HG03280 (cell line): ENCODE data around the gene STRA6.

Experiments used
- ATAC-seq: cut with Tn5 transposase; IDR thresholded peaks from one replicate; pipeline ENCODE4 v1.9.1; 2021; ENCODE audit warnings: mild to moderate bottlenecking, moderate library complexity; ENCODE audit not compliant: unreplicated experiment

Gene STRA6

DNA sequence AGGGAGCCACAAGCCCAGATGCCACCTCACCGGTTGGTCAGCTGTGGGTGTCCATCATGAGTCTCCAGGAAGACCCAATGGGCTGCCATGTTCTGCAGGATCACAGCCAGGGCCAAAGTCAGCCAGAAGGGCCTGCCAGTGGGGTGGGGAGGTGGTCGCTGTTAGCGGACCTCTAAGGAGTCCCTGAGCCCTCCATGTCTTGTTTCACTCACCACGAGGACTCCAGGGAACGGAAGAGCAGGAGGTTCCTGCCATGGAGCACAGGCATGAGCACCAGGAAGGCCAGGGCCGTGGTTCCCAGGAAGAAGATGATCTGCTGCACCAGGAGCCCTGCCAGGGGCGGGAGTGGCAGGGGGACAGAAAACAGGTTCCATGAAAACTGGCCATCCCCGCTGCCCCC, 20.5 kb downstream of the STRA6 start:
- no peak for ATAC-seq

DNA sequence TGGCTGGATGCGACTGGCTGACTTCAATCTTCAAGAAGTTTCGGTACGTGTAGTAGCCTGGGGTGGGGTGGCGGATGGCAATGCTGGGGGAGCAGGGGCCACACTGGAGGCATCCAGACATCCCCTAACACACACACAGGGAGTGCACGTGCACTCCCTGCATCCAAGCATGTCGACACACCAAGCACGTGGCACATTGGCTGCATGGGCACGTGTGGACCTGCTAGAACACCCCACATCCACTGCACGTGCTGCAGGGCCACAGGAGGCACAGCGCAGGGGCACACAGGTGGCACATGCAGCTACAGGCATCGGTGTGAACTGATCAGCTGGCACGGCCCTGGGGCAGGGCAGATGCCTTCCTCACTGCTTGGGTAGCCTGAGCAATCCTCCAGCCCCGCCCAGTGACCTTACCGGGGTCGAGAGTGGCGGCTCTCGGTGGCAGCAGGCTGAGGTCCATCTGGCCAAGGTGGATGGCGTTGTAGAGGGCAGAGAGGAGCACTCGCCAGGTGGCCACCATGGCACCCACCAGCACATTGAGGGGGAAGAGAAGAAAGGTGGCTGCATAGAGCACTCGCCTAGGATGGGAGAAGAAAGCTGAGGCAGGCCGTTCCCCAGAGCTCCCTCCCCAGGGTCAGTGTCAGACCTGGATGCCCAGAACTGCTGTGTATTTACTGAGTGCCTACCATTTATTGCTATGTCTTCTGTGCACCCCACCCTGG, 21.5 kb downstream of the STRA6 start:
- ATAC-seq = no peak

DNA sequence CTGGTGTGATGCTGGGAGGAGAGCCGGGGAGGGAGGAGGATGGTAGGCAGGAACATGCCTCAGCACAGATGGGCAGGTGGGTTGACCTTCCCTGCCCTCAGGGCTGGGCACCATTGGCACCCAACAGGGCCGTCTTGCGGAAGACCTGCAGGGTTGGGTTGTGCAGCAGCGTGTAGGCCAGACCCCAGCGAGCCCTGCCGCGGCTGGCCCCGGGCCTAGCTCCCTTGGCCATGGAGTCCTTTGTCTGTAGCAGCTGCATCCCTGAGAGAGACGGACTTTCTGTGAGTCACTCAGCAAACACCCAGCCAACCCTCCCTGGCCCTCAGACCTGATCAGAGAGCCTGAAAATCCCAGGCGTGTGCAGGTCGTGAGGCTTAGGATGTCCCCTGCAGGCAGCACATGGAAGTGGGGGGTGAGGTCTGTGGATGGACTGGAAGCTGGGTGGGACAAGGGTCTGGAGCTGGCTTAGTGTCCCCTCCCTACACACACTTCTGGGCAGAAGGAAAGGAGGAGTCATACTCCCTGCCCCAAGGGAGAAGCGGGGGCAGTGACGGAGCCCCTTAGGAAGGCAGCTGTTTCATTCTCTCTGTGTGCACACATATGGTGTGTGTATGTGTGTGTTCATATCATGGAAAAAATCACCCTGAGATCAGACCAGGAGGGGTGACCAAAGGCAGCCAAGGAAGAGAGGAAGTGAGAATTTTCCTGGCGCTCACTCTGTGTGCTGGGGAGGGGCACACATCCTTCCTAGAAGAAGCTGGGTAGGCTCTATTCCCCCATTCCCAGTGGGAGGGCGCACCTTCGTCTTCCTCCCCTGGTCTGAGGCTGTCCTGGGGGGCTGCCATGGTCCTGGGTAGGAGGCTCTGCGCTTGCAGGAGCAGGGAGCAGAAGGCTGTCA, 22.4 kb downstream of the STRA6 start:
- ATAC-seq = no peak

DNA sequence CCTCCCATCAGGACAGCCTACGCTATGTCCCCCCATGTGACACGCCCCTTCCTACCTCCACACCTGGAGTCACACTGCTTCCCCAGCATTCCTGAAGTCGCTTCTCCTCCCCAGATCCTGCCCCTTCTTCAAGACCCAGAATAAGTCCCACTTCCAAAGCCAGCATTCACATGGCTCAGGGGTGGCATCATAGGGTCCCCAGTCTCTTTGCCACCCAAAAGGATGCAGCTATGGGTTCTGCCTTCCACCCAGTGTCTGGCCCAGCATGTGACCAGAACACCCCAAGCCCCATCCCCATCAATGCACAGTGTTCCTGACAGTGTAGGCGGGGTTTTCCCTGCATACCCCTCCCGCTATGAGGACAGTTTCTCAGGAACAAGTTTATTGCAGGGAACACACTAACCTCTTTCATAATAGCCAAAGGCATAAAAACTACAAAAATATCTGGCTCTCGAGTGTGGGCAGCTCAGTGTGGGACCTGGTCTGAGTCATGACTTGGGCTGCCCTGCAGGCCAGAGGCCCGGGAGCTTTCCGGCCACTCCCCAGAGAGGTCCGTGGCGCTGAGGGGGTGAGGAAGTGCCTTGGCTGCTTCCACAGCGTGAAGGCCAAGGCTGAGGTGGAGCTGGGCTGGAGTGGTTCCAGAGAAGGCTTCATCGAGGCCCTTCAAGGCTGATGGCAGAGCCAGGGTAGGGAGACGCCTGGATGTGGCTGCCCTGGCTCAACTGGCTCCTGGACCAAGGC, 23.3 kb downstream of the STRA6 start:
- no peak for ATAC-seq

DNA sequence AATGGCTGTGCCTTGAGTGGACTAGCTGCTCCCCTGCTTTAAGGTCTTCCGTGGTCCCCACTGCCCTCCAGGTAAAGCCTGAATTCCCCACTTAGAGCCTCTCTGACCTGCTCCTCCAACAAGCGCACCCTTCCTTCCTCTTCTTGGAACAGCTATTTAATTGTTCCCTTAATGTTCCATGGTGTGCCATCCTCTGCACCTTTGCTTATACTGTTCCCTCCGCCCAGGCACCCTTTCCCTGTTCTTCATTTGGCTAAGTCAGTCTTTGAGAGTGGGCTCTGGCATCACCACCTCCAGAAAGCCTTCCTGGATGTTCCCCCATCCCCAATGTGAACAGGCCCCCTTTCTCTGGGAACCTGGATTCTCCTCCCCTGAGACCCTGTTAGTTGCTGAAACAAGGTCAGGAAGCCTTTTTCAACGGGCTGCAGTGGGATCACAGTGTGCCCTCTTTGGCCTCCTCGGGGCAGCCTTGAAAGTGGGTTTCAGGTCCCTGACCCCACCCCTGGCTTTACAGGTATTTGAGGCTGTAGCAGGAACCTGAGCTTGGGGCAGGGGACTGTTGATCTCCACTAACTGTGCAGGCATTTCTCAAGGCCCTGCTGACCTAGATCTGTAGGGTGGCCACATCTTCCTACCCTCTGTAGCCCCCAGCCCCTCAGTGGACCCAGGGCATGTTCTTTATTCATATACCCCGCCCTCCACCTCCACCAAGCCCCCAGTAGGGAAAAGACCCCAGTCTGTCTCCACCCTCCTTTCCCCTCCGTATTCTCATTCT, 24.1 kb downstream of the STRA6 start:
- ATAC-seq = no peak

DNA sequence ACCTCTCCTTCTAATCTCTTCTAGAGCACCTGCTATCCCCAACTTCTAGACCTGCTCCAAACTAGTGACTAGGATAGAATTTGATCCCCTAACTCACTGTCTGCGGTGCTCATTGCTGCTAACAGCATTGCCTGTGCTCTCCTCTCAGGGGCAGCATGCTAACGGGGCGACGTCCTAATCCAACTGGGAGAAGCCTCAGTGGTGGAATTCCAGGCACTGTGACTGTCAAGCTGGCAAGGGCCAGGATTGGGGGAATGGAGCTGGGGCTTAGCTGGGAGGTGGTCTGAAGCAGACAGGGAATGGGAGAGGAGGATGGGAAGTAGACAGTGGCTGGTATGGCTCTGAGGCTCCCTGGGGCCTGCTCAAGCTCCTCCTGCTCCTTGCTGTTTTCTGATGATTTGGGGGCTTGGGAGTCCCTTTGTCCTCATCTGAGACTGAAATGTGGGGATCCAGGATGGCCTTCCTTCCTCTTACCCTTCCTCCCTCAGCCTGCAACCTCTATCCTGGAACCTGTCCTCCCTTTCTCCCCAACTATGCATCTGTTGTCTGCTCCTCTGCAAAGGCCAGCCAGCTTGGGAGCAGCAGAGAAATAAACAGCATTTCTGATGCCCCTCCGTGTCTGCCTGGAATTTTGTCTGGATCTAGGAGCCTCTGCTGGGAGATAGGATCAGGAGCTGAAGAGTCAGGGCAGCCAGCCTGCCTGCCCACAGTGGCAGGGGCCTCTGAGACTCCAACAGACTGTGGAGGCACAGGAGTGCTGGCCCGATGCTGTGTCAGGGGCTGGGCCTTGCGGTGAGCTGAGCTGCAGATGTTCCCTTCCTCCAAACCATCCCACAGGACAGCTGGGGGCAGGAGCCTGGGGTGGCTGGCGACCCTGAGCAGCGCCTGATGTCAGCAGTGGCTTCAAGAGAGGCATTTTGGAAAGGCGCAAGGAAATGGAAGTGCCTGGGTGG, 26.0 kb downstream of the STRA6 start:
- ATAC-seq = no peak

DNA sequence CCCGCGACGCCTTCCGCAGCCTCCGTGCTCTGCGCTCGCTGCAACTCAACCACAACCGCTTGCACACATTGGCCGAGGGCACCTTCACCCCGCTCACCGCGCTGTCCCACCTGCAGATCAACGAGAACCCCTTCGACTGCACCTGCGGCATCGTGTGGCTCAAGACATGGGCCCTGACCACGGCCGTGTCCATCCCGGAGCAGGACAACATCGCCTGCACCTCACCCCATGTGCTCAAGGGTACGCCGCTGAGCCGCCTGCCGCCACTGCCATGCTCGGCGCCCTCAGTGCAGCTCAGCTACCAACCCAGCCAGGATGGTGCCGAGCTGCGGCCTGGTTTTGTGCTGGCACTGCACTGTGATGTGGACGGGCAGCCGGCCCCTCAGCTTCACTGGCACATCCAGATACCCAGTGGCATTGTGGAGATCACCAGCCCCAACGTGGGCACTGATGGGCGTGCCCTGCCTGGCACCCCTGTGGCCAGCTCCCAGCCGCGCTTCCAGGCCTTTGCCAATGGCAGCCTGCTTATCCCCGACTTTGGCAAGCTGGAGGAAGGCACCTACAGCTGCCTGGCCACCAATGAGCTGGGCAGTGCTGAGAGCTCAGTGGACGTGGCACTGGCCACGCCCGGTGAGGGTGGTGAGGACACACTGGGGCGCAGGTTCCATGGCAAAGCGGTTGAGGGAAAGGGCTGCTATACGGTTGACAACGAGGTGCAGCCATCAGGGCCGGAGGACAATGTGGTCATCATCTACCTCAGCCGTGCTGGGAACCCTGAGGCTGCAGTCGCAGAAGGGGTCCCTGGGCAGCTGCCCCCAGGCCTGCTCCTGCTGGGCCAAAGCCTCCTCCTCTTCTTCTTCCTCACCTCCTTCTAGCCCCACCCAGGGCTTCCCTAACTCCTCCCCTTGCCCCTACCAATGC, 27.1 kb downstream of the STRA6 start:
- no peak for ATAC-seq

DNA sequence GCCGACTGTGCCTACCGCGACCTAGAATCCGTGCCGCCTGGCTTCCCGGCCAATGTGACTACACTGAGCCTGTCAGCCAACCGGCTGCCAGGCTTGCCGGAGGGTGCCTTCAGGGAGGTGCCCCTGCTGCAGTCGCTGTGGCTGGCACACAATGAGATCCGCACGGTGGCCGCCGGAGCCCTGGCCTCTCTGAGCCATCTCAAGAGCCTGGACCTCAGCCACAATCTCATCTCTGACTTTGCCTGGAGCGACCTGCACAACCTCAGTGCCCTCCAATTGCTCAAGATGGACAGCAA, 27.7 kb downstream of the STRA6 start:
- ATAC-seq = no peak

DNA sequence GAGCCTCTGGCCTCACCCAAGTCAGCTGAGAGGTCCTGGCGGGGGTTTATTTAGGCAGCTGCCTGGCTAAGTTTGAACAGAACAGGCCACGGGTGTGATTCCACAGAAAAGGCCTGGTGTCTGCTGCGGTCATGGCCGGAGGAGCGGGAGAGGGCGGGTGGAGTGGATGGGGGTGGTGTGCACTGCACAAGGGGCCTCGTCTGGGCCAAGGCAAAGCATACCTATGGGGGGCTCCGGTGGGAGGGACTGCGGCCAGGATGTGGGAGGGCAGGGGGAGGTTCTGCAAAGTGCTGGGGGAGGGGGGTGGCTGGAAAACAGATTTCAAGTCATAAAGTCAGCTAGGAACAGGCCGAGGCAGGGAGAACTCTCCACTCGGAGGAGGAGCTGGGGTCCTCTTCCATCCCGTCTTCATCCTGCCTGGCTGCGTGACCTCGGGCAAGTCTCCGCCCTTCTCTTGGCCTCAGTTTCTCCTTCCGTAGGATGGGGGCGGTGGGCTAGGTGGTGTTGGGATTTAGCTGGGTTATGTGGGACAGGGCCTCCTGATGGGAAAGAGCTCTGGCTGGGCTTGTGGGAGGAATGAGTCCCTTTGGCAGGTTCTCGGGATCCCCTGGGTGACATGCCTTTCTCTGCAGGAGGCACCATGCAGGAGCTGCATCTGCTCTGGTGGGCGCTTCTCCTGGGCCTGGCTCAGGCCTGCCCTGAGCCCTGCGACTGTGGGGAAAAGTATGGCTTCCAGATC, 28.2 kb downstream of the STRA6 start:
- ATAC-seq = no peak

DNA sequence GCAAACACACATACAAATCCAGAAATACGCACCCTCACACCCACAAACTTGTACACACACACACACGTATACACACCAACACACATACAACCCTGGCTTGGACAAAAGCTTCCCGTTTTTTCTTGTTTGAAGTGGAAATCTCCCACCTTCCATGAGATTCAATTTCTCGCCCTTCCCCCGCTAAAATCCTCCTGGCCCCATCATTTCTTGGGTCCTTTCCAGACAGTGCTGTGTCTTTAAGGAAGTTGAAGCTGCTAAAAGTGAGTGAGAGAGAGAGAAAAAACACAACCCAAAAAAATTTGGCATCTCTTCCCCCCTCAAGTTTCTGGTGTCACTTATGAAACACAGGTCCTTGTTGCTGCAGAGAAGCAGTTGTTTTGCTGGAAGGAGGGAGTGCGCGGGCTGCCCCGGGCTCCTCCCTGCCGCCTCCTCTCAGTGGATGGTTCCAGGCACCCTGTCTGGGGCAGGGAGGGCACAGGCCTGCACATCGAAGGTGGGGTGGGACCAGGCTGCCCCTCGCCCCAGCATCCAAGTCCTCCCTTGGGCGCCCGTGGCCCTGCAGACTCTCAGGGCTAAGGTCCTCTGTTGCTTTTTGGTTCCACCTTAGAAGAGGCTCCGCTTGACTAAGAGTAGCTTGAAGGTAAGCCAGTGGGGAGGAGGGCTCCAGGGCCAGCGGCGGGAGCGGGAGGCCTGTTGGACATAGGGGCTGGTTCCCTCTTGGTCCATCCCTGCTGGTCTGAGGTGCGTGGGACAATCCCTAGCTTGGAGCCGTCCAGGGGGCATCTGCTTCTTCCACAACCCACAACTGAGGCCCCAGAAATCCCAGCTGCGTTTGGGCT, 29.0 kb downstream of the STRA6 start, which contains the start of gene ISLR:
Gene ISLR, plus strand, starts transcription at position 331 of the 839 bp plus-strand sequence. CDS start 1,149 bp downstream, outside the sequence.
- ATAC-seq = no peak

DNA sequence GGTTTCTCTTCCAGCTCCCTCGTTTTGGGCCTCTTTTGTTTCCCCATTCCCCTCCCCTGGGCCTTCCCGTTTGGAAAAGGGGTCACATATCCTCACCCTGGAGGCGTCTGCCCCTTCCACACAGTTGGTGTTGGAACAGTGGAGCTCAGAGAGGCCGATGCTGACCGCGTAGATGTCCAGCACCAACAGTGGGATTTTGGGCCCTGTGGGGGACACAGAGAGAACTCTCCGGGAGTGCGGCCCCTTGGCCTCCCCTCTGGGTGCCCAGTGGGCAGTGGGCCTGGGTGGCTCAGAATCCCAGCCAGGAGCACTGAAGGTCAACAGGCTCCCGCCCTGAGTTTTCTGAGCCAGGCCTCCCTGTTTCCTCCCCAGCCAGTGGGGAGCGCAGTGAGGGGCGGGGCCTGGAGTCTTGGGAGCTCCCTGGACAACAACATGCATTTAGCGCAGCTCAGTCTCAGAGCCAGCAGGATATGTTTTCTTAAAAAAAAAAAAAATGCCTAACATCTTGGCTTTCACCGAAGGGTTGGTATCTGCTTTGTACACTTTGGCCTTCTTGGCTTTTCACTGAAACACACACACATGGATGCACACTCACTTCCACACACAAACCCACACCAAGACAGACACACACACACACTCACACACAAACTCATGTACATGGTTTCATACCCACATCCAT, 29.7 kb downstream of the STRA6 start:
- ATAC-seq = no peak

DNA sequence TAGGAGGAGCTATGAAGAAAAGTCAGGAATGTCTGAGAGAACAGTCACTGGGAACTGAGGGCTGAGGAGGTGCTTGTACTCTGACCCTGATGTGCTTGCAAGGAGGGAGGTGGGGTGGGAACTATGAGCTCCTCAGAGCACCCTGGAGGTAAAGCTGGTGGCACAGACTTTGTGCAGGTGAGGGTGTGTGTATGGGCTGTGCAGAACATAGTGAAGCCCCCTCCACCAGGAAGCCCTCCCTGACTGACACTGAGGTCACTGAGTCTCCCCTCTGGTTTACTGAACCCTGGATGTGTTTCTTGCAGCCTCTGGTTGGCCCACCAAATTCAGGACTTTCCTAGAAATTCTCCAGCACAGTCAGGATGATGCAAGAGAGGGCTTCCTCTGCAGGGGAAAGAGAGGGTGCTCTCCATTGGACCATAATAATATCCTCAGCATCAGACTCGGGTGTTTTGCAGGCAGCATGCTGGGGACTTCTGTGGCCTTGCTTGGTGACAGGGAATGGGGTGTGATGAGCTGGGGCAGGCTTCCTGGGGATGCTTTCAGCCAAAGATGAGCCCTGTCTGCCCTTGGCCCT, 30.5 kb downstream of the STRA6 start:
- ATAC-seq = no peak

DNA sequence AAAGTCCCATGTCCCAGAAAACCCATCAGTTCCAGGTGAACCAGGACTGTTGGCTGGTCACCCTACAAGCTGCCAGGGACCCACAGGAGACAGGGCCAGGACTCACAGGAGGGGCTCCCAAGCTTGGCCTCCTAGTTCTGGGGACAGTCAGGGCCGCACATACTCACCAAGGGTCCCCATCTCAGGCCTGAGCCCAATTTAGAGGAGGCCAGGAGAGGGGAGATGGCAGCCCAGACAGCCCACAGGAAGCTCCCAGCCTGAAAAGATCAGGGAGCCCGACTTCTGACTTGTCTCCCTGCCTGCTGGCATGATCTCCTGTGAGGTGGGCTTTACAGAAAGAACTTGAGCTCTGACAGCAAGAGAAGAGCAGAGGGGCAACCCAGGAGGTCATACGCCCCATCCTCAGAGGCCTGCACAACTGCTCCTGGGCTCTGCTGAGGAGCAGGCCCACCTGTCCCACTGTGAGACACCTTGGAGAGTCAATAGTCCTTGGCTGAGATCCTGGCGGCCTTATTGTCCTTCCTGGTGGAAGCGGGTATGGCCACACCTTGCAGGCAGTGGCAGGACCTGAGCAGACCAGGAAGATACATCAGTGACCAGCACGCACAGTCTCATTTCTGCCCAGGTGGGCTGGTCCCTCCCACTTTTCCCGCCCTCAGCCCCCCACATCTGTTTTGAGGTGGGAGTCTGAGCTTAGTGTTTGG, 31.6 kb downstream of the STRA6 start:
- no peak for ATAC-seq

DNA sequence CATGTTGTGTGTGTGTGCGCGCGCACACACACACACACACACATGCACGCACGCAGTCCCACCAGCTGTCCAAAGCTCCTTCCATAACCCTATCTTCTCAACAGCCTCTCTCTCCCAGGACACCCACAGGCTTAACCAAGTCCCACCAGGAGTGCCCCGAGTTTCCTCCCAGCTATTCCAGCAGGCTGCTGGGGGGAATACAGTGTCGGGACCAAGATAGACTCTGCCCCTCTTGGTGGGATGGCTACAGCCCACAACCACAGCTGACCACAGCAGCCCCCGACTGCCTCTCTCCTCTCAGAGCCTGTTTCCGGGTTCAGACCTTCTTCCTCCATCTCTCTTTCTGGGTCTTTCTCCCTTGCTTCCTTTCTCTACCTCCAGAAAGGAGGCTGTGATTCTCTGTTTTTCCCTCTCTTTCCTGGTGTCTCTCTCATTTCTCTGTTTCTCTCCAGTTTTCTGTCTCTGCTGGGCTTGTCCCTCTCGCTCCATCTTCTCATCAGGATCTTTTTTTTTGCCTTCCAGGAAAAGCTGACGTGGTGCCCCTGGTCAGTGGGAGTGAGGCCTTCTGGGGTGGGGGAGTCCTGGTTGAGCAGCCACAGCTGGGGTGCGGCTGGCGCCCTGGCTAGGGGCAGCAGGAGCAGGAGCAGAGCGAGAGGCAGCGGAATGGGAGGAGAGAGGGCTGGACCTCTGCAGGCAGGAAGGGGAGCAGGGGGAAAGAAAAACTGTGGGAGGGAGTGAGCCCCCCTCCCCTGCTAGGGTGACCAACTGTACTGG, 32.3 kb downstream of the STRA6 start:
- ATAC-seq = no peak

DNA sequence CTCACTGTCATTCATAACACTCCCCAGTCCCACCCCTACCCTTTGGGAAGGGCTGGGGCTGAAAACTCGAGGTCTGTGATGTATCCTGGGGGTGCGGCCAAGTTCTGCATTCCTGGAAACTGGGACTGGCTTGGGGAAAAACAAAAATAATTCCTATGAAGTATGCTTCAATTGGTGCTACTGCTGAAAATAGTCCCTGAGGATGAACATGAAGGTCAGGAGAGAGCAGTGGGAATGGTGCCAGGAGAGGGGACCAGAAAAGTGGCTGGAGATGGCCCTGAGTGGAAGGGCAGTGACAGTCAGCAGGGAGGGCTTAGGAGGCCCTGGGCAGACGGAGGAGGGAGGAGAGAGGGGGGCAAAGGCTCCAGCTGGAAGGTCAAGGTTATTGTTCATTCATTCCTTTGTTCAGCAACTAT, 33.9 kb downstream of the STRA6 start:
- no peak for ATAC-seq
